Caki2 (cell line): ENCODE data around the gene SERPINB8. TPM values are rescaled to one million over a fixed set of nuclear protein-coding genes. Genes with fewer than 3 reads are reported as not detected.

ENCODE experiments used
- total RNA-seq: library from RNA; depleted of rRNA; stranded (reverse); fragments of >200 nt; shearing (Covaris generic); gene quantifications from 2 replicates; pipeline ENCODE4 v1.2.3, GENCODE V29; 2014; ENCODE audit warnings: low replicate concordance; rRNA removed

SERPINB8 gene
- total RNA-seq, 1 experiment from 2014 or later: 4.9 TPM

Other genes with a start within 250 kb of the SERPINB8 start
- gene SERPINB7, start 194.7 kb upstream of the SERPINB8 start, total RNA-seq: 3.4 and 9.3 TPM in 2 replicates
- not detected in 2 replicates for gene SERPINB2, start 82.4 kb upstream of the SERPINB8 start, total RNA-seq
- not detected in 2 replicates for gene SERPINB10, start 62.1 kb upstream of the SERPINB8 start, total RNA-seq
- not detected in 2 replicates for gene HMSD, start 20.8 kb upstream of the SERPINB8 start, total RNA-seq
- not detected in 2 replicates for gene LINC00305, start 179.0 kb downstream of the SERPINB8 start, total RNA-seq